HG03575 (cell line): ENCODE results near the gene OOSP3.
"Not testable (repeated sequence)": the region's sequence is repeated elsewhere in the genome, so short reads cannot be mapped to it uniquely, and the experiment has no call there.

Experiments used
- ATAC-seq: cut with Tn5 transposase; IDR thresholded peaks from one replicate; pipeline ENCODE4 v1.9.1; 2021; ENCODE audit not compliant: unreplicated experiment, insufficient number of reproducible peaks, low FRiP score; ENCODE audit errors: extremely low read depth

Gene OOSP3

DNA sequence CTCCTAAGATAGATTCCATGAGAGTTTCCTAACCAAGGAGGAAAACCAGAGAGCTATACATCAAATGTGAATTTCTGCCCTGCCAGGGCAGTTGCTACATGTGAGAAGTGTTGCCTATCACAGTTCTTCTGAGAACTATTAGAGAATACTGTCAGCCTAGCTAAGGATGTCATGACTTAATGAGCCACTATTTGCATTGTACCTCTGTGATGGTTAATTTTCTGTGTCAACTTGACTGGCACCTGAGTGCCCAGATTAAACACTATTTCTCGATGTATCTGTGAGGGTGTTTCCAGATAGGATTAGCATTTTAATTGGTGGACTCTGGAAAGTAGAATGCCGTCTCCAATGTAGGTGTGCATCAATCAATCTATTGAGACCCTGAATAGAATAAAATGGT is 10.6 kb upstream of the OOSP3 start:
- ATAC-seq = no peak

DNA sequence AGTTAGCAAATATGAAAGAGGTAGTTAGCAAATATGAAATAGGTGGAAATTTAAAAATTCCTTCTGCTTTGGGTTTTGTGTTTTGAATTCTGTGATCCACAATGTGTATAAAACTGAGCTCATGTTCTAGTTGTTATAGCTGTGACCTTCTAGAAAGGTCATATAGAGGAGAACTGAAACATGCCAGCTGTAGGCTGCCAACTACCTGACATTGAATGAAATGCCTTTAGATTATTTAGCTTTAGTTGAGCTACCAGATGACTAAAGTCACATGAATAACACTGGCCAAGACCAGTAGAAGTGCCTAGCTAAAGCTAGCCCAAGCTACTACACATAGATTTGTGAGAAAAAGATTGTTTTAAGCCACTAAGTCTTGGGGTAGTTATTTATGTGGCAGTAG is 6.5 kb upstream of the OOSP3 start:
- ATAC-seq = no peak

DNA sequence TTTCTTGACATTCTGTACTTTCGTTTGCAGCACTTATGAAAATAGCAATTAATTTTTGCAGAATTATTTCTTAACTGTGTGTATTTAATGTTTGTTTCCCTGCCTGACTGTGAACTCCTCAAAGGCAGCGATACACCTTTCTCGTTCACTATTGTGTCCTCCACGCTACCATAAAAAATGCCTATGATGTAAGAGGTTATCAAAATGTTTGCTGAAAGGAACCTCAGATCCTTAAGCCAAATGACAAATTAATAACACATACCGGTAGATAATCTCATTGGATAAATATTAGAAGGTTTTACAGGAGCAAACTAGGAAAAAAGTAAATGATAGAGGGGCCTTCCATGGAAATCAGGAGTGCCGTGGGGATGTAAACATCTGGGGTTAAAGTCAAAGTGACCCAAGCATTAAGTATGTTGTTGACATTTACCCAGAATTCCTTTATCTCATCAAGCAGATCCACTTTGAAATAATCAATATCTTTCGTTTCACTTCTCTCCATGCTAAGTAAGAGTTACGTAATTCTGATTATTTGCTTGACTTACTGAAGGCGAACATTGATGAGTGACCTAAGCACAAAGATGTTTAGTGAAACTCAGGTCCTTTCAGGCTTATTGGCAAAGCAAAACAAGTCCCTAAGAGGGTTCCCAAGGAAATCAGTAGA is 2.6 kb upstream of the OOSP3 start:
- ATAC-seq = no peak

DNA sequence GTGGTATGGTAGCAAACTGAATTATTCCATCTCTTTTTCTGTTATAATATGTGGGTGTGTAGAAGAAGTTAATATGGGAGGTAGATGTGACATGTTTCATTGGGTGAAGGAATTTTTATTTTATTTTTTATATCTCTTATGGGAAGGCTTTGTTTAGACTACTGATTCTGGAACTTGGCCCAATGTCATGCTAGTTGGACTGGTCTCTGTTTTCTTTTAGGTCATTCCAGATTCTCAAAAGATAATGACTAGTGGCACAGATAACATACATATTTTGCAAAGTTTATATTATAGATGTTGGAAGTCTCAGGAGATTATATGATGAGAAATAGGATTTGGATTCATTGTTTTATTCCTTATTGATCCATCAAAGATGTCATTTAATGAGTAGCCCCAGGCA is 1.3 kb upstream of the OOSP3 start:
- no peak for ATAC-seq

DNA sequence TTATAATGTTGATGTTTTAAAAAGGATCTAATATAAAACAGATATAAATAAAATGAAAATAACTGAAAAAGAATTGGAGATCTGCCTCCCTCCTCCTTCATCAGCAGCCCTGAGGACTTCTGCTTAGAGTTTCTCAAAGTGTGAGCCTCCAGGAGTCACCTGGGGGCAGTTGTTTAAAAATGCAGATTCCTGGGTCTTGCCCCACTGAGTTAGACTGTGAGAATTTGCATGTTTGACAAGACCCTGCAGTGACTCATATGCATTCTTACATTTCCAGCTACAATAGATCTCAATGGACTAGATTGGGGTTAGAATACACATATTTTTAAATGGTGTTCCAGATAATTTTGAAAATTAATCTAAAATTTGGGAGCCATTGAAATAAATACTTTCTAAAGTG is 798 bp upstream of the OOSP3 start:
- ATAC-seq = no peak

DNA sequence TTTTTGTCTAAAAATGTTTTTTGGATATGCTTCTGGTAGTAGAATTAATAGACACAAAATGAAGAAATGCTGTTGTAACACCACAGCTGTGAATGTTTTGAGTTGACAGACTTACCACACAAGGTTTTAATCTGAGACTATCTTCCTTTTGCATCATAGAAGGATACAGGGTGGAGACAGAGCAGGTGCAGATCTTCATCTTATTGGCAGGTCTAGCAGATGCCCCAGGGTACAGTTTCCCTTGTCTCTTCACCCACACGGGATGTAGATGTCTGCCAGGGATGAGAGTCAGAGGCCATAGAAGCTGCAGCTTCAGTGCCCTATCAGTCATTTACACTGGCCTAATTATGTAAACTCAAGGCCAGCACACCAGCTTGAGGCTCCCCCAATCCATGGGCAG is 985 bp downstream of the OOSP3 start:
- no peak for ATAC-seq

DNA sequence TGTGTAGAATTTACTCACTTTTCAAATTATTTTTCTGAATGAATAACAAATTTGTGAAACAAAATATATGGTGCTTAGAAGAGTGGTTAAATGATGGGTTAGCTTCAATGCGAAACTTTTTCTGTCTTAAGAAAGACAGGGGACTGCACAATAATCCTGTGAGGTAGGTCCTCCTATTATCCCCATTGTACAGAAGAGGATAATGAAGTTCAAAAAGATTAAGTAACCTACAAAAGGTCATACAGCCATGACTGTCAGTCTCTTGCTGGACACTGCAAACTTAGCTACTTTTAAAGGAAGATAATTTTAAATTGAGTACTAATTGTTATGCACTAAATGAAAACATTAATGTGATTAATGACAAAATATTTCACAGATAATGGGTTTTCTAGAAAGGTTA is 5.0 kb downstream of the OOSP3 start:
- no peak for ATAC-seq

DNA sequence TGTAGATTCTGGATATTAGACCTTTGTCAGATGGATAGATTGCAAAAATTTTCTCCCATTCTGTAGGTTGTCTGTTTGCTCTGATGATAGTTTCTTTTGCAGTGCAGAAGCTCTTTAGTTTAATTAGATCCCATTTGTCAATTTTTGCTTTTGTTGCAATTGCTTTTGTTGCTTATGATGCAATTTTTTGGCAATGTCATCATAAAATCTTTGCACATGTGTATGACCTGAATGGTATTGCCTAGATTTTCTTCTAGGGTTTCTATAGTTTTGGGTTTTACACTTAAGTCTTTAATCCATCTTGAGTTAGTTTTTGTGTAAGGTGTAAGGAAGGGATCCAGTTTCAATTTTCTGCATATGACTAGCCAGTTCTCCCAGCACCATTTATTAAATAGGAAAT is 8.6 kb downstream of the OOSP3 start:
- not testable (repeated sequence) for ATAC-seq

DNA sequence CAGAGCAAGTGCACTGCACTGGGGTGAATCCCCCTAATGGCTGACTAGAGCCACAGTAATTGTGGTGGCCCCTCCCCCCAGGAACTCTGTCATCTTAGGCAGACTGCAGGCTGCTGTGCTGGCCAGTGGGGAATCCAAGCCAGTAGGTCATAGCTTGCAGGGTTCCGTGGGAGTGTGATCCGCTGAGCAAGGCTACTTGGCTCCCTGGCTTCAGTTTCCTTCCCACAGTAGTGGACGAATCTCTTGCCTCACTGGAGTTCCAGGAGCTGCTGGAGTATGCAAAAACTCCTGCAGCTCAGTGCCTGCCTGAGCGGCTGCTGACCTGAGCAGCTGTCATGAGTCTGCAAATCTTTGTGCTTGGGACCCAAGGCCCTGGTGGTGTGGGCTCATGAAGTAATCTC is 13.2 kb downstream of the OOSP3 start:
- ATAC-seq = no peak

DNA sequence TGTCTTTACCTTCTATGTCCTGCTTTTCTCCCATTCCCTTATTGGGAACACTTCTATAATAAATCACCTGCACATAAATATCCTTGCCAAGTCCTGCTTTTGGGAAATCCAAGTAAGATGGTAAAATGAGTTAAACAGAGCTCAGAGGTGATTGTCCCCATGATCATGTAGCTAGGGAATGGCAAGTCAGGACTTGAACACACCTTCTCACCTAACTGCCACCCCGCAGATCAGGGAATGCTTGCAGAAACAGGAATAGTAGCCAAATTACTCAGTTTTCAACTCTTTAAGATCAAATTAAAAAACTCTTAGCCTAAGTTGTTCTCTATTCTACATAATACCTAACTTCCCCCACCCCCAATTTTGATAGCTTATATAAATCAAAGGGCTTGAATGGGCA is 16.0 kb downstream of the OOSP3 start:
- no peak for ATAC-seq

DNA sequence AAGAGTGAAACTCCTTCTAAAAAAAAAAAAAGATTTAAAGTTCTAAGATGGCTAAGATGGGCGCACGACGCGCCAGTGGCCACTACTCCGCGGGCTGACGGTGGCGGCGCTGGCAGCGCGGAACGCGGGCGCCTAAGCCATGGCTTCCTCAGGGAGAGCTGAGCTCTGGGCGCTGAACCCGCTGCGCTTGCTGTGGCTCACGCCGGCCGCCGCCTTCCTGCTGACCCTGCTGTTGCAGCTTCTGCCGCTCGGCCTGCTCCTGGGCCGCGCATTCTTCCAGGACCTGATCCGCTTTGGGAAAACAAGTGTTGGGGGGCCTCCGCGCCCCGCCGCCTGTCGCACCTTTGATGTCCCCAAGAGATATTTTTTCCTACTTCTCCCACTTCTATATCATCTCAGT is 19.5 kb downstream of the OOSP3 start:
- ATAC-seq = no peak

DNA sequence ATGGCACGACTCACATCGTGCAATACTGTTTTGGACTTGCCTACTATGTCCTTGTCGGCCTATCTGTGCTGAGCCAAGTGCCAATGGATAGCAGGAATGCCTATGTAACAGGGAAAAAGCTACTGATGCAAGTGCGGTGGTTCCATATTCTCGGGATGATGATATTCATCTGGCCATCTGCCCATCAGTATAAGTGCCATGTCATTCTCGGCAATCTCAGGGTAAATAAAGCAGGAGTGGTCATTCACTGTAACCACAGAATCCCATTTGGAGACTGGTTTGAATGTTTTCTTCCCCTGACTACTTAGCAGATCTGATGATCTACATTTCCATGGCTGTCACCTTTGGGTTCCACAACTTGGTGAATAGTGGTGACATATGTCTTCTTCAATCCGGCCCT is 20.1 kb downstream of the OOSP3 start:
- no peak for ATAC-seq

DNA sequence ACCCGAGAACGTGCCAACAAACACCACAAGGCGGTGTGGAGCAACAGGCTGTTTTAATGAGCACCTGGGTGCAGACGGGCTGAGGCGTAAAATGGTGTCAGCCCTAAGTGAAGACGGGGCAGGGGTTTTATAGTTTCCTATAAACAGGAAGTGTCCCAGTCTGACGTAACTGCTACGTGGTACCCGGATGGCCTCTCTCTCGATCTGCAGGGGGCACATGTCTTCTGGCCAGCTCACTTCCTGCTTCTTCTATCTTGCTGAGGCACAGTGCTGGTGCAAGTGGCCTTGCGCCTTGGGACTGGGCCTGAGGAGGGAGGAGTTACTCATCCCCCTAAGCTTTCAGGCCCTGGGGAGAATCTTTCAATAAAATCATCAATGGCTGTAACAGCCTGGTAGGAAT is 20.9 kb downstream of the OOSP3 start:
- no peak for ATAC-seq

DNA sequence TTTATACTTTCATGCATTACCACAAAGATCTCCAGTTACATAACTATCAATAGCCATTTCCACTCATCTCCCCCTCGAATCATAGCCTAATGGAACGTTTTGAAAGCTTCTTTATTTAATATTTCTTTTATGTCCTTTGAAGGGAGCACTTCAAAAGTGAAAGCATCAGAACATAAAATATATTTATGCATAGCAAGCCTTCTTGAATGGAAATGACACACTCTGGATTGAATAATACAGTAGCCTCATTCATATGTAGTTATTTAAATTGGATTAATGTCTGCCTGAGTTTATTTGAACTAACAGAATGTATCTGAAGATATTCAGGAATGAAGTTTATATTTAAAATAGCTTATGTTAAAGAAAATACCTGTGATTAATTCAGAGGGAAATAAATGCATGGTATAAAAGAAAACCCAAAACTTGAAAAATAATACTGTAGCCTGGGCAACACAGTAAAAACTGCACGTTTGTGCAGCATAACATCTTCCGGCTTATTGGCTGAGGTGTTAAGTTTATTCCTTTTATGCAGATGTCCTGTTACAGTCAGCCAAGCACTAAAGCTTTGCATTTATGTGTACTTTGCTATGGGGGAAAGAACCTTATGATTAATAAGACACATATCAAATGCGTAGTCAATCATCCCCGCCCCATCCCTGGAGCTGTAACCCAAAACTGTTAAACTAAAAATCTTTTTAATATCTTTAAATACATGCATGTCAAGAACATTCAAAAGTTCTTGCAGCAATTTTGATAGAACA is 22.0 kb downstream of the OOSP3 start:
- ATAC-seq = no peak

DNA sequence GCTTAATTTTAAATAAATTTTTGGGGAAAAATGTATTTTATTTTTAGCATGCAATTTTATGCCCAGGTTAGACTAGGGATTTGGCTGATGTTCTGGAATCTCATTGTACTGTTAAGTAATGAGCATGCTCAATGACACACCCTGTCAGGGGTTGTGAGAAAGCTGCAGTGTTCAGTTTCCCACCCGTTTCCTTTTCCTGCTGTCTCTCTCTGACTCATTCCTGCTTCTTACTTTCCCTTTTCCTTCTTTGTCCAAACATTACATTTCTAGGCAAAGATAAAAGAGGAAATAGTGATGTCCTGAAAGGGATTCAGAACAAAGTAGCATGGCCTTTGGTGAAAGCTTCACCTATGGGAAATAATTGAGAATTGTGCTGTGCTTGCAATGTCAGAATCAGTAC is 22.7 kb downstream of the OOSP3 start:
- no peak for ATAC-seq

DNA sequence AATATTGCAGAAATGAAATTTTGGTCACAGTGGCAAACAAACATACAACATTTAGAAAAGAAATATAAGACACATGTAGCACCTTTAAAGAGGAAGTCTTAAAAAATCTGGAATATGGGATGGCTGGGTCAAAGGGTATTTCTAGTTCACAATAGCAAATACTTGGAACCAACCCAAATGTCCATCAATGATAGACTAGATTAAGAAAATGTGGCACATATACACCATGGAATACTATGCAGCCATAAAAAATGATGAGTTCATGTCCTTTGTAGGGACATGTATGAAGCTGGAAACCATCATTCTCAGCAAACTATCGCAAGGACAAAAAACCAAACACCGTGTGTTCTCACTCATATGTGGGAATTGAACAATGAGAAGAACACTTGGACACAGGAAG is 25.0 kb downstream of the OOSP3 start:
- not testable (repeated sequence) for ATAC-seq

DNA sequence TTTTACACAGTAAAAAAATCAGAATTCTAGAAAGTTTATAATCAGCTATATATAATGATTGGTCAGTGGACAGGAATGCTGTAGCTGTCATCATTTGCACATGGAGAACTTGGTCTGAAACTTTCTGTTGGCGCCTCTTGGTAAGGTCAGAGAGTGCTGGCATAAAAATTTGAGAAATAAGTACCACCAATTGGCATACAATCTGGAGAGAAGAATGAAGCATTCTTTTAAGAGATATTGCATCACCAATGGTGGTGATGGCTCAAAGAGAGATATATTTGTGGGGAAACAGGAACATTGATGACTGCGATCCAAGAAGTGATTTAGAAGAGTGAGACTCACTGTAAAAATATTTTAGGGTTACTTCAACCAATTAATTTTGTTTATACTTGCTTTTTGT is 39.9 kb downstream of the OOSP3 start:
- ATAC-seq = no peak

DNA sequence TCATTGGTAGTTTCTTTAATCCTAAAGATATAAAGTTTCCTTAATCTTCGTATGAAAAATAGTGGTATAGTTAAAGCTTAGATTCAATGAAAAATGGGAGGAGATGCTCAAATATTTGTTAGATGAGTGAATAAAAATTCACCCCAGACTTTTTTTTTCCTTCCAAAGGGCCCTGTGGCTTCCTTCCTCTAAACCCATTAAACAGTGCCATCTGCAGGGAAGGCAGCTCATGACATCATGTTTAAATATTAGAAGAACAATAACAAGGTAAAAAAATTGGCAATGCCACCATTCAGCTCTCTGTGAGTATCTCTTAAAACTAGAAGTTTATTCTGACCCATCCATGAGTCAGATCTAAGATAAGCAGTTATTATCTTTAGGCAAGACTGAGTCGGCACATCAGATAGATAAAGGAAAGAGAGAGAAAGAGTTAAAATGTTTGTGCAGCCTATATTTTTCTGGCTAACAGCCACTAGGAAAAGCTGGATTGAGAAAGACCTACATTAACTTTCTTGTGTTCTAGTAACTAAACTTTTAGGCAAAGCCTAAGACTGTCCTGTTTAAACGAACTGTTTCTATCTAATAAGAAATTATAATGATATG is 40.5 kb downstream of the OOSP3 start:
- ATAC-seq = no peak

DNA sequence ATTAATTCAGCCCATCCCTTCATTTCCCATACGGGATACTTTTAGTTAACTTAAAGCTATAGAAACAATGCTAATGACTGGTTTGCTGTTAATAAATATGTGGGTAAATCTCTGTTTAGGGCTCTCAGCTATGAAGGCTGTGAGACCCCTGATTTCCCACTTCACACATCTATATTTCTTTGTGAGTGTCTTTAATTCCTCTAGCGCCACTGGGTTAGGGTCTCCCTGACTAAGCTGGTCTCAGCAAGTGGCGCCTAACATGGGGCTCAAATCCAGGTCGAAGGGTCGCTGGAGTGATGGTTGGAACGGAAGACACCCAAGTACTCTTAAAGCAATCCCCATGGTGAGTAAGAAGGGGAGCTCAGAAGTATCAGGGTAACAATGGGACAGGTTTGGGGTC is 45.2 kb downstream of the OOSP3 start:
- no peak for ATAC-seq

DNA sequence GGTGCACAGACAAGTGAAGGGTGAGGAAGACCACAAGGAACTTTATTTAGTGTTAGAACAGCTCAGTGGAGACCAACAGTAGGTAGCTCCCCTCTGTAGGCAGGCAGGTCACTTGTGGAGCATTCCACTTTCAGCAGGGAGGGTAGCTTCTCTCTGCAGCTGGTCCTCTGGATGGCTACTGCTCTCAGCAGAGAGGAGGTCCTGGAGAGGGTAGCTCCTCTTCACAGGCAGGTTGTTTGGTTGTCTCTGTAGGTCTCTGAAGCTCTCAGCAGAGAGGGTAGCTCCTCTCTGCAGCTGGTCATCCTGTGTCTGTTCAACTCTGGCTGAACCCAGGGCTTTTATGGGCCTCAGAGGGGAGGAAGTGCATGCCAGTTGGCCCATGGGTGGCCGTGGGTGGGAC is 53.1 kb downstream of the OOSP3 start:
- ATAC-seq = no peak
